CD4-positive, alpha-beta T cell treated with Interleukin-10 for 1 hour (primary cell): Measurements from ENCODE around the gene MMAB.

Experiments
- DNase-seq: peaks from one replicate; pipeline ENCODE4 v3.0.0-alpha.2; 2020

Gene MMAB

DNA sequence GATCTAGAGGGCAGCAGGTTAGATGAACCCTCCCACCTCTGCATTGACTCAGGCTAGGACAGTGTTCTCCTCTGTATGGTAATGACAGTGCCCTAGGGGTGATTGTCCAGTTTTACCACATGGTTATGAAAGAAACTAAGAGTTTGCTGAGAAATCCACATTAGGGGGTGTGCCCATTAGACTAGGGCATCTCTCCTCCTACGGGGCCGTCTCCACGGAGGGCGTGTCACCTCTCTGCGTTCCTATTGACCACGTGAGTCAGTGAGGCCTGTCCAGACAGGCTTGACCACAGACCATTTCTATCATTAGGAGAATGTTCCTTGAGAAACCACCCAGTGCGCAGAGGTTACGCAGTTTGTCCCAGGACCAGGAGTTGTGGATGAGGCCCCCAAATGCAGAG lies 8.6 kb upstream of the MMAB start:
- DNase-seq = no peak

DNA sequence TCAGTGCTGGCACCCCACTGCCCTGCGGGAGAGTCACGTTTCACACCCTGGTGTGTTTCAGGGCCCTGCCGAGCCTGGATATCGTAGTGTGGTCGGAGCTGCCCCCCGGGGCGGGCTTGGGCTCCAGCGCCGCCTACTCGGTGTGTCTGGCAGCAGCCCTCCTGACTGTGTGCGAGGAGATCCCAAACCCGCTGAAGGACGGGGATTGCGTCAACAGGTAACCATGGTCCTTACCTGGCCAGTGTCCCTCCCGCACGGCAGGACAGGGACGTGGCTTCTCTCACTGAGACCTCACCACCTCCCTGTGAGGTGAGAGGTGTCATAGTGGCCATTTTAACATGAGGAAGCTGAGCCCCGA lies 8.0 kb upstream of the MMAB start:
- no peak for DNase-seq

GRCh38 chr12:109580684-109581333 lies 7.5 kb upstream of the MMAB start:
- no peak for DNase-seq

DNA sequence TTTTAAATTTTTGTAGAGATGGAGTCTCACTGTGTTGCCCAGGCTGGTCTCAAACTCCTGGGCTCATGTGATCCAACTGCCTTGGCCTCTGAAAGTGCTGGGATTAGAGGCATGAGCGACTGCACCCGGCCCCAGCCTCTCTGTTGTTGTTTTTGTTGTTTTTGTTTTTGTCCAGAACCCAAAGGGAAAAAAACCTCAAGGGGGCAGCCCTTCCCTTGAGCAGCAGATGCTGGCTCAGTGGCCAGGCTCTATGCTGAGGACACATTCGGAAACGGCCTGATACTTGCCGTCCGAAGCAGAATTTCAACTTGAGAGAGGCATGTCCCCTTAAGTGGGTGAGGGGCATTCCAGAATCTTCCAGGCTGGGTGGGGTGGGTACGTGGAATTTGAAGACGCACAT lies 7.0 kb upstream of the MMAB start:
- no peak for DNase-seq

DNA sequence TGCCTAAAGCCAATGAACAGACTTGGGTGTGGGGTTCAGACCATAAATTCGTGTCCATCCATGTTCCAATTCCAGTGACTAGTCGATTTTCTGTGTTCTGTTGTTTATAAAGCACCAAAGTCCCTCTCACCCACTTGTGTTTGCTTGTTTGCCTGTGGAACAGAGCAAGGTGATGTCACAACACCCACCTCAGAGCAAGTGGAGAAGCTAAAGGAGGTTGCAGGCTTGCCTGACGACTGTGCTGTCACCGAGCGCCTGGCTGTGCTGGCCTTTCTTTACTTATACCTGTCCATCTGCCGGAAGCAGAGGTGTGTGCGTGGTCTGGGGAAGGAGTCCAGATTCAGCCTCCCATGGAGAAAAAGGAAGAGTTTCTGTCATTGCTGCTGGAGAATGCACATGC lies 6.3 kb upstream of the MMAB start:
- no peak for DNase-seq

DNA sequence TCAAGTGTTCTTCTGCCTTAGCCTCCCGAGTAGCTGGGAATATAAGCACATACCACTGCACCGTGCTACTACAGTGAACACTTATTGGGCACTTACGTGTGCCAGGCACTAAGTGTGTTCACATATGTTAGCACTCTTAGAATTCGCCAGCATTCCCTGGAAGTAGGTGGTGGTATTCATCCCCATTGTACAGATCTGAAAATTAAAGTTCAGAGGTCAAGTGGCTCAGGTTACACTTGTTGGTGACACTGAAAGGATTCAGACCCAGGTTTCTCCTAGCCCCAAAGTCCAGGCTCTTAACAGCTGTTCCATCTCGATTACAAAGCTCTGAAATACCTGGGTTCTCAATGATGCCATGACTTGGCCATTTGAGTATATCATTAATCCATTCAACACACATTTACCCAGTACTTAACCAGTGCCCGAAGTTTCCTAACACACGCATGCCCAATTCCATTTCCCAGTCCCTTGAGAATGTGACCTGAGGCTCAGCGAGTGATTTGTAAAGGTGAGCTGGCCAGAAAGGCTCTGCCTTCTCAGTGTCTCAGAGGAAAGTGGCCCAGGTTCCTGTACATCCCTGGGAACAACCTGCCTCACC lies 5.1 kb upstream of the MMAB start:
- no peak for DNase-seq

DNA sequence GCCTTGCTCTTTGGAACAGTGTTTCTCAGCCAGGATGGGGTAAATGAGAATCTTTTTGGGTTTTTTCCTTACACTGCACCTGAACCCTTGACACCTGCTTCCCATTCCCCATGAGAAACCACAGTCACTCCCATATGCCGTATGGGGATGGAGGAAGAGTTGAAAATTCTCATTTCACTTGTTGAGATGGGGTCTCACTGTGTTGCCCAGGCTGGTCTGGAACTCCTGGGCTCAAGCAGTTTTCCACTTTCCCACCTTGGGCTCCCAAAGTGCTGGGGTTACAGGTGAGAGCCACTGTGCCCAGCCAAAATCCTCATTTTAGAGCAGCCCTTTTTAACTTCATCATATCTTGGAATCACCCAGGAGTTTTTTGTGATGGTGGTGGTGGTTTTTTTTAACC lies 4.0 kb upstream of the MMAB start:
- DNase-seq = no peak

DNA sequence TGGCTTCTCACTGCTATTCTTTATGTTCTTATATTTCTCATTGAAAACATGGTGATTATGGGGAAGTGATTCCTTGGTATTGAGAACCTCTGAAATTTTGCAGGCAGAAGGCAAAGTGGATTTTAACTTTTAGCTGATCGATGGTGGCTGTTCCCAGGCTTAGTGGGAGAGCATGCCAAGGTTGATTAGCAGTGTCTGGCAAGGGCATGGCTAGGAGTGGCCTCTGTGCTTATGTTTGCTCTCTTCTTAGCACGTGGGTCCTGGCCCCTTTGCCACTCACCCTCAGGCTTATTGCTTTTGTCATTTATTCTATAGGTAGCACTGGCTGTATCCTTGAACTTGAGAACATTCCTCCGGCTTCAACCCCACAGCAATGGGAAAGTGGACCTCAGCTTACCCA lies 2.4 kb upstream of the MMAB start:
- no peak for DNase-seq

DNA sequence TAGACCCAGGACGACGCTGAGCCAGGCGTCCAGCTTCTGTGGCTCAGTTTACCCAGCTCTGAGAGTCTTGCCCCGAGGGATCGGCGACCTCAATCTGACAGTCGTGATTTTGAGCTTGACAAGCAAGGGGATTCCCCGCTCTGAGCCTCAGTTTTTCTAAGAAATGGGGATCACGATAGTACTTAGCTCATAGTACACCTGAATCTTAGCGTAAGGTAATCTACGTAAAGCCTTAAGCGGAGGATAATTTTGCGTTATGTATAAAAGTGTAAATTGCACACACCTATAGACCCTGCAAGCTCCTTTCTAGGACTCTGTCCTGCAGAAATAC lies 575 bp upstream of the MMAB start:
- no peak for DNase-seq

- DNase-seq = no peak
Measured at GRCh38 chr12:109572506-109572845, 828 bp downstream of the MMAB start.

DNA sequence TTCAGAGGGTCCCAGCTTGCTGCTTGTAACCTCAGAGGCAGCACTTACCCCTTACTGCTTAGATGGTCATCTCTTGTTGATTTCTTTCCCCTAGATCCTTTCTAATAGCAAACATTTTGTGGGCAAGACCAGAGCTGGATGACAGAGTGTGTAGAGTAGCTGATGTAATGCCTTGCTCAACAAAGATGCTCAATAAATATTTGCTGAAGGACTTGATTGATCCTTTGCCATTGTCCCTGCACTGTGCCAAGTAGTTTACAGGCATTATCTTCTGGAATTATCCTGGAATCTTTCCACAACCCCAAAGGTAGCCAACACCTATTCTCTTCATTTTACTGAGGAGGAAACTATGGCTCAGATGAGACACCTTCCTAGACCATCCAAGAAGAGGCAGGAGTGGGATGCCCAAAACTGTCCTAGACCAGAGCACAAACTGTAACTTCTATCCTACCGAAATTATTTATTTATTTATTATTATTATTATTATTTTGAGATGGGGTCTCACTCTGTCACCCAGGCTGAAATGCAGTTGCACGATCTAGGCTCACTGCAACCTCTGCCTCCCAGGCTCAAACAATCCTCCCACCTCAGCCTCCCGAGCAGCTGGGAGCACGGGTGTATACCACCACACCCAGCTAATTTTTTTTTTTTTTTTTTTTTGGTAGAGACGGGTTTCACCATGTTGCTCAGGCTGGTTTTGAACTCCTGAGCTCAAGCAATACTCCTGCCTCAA lies 1.4 kb downstream of the MMAB start:
- no peak for DNase-seq

- no peak for DNase-seq
Measured at GRCh38 chr12:109568486-109568885, 4.8 kb downstream of the MMAB start.

- no peak for DNase-seq
Measured at GRCh38 chr12:109567967-109568366, 5.3 kb downstream of the MMAB start.

- DNase-seq = no peak
Measured at GRCh38 chr12:109567296-109567695, 6.0 kb downstream of the MMAB start.

DNA sequence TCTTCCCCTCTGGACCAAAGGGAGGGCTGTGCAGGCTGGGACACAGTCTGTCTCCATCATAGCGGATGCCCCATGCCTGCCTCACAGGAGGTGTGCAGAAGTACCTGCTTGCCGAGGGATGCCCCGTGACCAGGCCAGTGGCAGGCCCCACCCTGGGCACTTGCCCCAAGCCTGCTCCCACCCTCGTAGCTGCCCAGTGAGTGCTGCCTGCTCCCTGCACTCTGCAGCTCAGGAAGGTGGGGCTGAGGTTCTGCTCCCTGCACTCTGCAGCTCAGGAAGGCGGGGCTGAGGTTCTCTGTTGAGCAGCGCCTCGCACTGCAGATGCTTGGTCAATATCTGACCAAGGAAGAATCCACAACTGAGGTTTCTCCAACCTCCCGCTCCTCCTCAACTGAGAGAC lies 6.9 kb downstream of the MMAB start:
- DNase-seq = no peak

DNA sequence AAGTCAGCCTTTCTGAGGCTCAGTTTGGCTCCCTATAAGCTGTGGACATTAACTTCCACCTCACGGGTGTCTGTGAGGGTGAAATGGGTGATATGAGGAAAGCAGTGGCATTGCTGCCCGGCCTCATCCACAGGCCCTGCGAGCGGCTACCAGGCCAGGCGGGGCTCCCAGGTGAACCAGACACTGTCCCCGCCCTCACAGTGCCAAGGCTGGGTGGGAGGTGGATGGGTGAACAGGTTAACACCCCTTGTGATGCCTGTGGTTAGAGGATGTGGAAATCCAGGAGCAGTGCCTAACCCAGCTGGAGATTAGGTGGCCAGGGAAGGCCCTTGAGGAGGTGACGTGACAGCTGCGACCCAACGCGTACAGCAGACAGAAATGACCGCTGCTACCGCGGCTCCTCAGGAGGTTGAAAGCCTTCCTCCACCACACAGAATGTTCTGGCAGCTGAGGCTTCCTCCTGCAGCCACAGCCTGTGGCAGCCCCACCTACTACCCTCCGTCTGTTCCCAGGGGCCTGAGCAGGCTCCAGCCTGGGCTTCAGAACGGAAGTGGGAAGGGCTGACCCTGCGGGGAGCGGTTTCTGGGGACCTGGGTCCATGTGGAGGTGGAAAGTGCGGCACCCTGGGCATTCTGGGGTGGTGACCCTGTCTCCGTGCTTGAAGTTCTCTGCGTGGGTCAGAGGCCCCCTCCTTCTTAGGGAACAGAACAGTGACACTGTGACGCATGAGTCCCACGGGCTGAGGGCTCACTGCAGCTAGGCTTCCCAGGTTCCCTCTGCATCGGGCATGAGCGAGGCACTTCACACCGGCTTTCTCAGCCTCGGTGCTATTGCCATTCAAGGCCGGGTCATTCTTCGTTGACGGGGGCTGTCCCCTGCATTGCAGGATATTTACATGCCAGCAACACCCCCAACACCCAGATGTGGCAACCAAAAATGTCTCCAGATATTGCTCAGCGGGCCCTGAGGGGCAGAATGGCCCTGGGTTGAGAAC lies 9.7 kb downstream of the MMAB start:
- no peak for DNase-seq

- no peak for DNase-seq
Measured at GRCh38 chr12:109562871-109563270, 10.4 kb downstream of the MMAB start.

- DNase-seq = no peak
Measured at GRCh38 chr12:109561711-109562030, 11.6 kb downstream of the MMAB start.

DNA sequence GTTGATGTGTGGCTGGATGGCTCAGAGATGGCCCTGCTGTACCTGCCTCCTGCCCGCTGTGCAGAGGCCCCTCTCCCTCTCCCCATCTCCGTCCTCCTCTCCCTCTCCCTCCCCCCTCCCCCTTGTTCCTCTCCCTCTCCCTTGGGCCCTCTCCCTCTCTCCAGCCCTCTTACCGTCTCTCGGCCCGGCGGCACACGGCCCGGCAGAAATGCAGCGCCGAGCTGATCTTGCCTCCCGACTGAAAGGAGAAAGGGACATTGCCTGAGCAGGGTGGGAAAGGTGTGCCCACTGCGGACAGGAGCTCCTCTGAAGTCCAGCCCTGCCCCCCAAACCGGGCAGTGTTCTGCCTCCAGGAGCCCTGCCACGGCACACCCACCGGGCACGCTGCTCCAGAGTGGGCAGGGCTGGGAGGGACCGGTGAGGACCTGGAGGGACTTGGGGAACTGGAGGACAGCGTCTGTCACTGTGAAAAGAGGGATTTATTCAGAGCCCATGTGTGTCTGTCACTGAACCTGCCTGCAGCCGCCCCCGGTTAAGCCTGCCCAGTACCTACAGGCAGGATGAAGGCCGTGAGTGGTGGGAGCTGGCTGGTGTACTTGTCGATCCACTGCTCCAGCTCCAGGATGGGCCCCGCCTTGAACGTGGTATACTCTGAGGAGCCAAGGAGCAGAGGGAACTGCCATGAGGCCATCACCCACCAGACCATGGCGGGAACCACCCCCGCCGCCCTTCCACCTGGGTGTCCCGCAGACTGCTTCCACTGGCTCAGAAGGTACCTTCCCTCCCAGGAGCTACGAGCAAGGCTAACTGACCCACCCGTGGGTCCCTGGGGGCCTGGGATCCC lies 12.2 kb downstream of the MMAB start:
- DNase-seq = no peak

DNA sequence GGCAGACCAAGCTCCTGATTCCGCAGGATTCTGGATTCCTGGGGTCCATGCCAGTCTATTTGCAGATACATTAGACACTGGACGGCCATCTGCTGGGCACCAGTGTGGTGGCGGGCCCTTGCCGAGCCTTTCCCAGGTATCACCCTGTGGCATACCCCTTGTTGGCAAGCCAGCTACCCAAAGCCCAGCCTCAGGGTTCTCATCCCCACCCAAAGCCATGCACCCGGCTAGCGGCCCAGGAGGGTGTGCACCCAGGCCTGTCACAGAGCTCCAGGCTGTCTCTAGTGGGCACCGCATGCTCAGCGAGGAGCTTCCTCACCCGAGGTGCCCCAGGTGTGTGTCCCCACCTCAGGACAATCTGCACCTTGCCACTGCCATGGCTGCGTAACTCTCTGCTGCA lies 13.7 kb downstream of the MMAB start:
- no peak for DNase-seq

GRCh38 chr12:109559200-109559505 lies 14.2 kb downstream of the MMAB start:
- no peak for DNase-seq

DNA sequence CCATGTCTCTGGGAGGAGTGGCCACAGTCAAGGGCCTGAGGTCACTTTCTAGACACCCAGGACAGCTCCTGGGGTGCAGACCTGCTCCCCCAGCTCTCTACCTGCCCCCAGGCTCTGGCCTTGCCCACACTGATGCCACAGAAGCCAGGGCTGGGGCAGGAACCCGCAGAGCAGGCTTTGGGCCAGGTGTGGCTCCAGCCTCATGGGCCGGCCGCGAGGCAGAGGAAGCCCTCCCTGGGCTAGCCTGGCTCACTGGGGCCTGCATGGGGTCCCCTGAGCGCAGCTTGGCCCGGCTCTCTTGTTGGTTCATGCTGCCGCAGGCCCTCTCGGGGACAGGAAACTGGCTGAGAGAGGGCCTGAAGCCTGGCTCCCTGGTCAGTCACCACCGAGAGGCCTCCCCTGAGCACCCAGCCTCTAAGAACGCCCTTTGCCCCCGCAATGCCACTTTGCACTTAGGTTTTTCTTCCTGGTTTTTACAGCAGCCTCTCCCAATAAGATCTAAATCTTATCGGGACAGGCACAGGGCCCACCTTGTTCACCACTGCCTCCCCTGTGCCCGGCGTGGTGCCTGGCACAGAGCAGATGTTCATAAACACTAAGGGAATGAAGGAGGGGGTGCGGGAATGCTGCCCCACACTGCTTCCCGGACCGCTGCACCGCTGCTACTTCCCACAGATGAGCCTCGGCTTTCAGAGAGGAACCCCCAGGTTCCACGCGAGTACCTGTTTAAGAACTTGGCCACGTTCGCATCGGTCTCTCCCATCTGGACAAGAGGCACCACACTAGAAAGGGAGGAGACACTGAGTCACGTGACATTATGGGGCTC lies 14.7 kb downstream of the MMAB start:
- no peak for DNase-seq
